GM10266 (cell line): ENCODE data around the gene MARCHF11.
A peak's percentile ranks its signal among the peaks of the same experiment; 100 is the strongest.

ENCODE experiments used
- DNase-seq: peaks from one replicate; pipeline ENCODE4 v3.0.0; 2012; ENCODE audit errors: extremely low spot score
- TF ChIP-seq, protein P1 (sequence below): IDR thresholded peaks from 2 replicates; pipeline ENCODE4 v1.5.1; 2012; ENCODE audit warnings: mild to moderate bottlenecking, low read depth; ENCODE audit not compliant: control insufficient read depth, insufficient read depth; ENCODE audit errors: missing control alignments

The MARCHF11 gene

DNA sequence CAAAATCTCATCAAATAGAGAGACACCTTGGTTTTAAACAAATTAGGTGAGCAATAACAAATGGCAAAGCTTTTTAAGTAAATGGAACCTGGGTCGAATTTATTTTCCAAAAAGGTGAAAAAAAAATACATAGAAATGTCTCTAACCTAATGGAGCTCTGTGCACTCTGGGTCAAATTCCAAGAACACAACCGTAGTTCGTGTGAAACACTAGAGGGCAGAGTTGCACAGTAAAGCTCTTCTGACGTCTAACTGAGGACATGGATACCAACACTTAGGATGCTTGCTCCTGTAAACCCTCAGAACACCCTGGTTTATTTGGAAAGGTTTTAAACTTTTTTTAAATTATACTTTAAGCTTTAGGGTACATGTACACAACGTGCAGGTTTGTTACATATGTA, 18.9 kb downstream of the MARCHF11 start:
- TF ChIP-seq, protein P1, sequence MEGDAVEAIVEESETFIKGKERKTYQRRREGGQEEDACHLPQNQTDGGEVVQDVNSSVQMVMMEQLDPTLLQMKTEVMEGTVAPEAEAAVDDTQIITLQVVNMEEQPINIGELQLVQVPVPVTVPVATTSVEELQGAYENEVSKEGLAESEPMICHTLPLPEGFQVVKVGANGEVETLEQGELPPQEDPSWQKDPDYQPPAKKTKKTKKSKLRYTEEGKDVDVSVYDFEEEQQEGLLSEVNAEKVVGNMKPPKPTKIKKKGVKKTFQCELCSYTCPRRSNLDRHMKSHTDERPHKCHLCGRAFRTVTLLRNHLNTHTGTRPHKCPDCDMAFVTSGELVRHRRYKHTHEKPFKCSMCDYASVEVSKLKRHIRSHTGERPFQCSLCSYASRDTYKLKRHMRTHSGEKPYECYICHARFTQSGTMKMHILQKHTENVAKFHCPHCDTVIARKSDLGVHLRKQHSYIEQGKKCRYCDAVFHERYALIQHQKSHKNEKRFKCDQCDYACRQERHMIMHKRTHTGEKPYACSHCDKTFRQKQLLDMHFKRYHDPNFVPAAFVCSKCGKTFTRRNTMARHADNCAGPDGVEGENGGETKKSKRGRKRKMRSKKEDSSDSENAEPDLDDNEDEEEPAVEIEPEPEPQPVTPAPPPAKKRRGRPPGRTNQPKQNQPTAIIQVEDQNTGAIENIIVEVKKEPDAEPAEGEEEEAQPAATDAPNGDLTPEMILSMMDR = peak; percentile 72
- peak; percentile 47 for DNase-seq

DNA sequence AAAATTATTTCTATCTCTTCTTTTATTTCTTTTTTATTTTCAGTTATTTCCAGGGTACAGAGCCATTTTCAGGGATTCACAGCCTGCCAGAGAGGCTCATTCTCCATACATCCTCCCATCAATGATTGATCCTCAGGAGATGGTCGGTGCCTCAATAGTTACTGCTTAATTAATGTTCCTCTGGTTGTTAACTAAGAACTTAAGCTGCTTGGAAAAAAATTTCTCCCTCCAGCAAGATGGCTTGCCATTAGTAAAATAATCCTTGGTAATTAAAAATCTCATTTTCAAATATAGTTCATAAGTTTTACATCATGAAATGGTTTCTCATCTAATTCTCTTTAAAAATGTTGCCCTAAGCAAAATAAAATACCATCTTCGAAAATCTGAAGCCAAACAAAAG, 20.0 kb downstream of the MARCHF11 start:
- TF ChIP-seq, protein P1 = no peak

DNA sequence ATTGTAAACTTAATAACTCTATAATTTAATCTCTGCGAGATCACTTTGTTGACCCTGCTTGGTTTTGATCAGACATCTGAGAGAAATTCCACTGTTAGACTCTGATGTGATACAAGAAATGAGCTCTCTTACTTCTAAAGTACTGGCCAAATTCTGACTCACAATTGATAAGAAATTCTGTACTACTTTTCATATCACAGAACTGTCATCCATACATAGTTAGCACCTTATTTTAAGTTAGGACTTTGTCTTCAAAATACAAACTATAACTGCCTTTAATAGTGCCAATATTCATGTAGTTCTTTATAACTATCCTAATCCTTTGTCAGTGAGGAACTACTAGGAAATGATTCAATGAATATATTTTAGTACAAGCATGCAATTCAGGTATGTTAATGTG, 23.4 kb downstream of the MARCHF11 start:
- TF ChIP-seq, protein P1 = no peak
- DNase-seq = no peak

More for the DNA sequence above, 20.0 kb downstream of the MARCHF11 start:
- no peak for DNase-seq

DNA sequence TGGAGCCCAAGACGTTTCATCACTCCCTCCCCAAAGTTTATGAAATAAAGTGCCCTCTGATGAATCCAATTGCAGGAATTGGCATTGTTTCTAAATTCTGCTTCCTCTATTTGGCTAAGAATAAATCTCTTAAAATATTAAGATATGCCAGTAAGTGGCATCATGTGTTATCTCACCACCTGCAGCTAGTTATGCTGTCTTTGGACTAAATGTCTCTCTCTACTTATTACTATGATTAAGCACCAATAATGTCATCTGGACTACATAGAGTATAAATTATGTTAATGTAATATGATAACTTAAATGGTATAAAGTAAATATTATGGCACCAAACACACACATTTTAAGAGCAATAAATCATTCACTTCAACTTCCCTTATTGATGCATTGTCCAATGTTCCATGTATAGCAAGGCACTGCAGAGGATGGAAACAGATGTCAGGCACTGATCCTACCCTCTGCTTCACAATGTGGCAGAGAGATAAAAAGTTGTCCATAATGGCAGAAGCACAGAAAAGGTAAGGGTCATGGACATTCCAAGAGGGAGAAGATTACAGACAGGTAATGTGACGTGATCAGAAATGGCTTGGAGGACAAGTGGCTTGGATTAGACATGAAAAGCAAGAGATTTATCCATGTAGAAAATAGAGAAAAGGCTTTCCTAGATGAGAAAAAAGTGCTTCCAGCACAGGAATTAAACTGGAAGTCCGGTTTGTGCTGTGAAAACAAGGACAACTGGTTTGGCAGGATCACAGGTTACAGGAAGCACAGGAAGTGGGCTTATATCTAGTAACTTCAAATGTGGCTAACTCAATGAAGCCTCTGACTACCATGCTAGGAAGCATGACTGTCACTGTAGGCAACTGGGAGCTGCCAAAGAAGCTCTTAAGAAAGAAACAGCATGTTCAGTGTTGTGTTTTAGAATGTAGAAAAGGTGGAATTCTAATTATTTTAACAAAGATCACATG, 26.7 kb downstream of the MARCHF11 start:
- TF ChIP-seq, protein P1 = no peak
- no peak for DNase-seq

DNA sequence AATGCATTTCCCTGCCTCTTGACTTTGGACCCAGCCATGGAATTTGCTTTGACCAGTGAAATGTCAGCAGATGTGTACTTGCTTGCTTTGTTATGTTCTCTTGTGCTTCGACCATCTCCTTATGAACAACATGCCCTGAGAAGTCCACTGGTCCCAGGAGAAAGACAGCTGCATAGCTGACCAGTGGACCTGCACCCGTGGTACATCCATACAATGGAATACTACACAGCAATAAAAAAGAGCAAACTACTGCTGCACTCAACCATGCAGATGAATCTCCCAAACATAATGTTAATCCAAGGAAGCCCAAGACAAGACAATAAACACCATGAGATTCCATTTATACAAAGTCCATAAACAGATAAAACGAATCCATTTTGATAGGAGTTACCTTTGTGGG, 30.0 kb downstream of the MARCHF11 start:
- no peak for DNase-seq
- TF ChIP-seq, protein P1 = no peak

DNA sequence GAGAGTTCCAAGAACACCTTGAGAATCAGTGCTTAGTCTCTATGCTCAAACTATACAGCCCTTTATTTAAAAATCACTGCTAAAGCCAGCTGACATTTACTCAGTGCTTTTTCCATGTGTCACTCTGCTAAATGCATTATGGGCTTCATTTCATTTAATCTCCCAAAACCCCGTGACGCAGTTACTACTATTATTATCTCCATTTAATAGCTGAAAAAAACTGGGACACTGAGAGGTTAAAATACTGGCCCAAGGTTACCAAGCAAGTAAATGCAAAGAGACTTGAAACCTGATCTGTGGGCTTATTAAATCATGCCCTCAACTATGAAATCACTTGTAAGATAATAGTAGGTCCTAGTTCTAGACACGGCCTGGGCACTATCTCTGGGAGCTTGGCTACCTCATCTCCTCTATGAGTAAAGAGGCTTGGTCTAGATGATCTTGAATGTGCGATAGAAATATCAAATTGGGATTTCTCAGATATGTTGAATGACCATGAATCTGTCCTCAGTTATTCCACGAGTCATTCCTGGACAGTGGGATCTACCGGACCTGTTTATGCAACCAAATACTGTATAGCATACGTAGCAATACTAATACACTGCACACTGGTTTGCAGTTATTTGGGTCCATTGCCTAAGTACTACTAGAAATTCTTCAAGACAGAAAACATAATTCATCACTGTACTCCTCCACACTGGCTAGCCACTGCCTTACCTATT, 32.3 kb downstream of the MARCHF11 start:
- no peak for DNase-seq
- TF ChIP-seq, protein P1 = no peak

DNA sequence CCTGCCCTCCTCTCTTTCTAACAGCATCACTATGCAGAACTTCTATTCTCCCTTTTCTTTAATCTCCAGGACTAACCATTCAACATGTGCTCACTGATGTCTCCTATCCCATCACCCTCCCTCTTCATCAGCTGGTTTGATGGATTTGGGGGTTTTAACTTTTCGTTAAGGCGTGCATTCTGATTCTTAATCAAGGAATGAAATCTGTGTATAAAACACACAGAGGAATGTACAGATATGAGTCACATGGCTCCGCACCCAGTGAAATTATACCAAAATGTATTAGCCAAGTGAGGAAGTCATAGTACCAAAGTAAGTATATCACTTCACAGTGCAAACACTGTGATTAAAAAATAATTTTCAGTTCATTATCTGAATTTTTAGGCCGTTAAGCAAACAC, 35.2 kb downstream of the MARCHF11 start:
- no peak for DNase-seq
- TF ChIP-seq, protein P1 = no peak
